ENCODE measurements around the gene FLT1.

The FLT1 gene

DNA sequence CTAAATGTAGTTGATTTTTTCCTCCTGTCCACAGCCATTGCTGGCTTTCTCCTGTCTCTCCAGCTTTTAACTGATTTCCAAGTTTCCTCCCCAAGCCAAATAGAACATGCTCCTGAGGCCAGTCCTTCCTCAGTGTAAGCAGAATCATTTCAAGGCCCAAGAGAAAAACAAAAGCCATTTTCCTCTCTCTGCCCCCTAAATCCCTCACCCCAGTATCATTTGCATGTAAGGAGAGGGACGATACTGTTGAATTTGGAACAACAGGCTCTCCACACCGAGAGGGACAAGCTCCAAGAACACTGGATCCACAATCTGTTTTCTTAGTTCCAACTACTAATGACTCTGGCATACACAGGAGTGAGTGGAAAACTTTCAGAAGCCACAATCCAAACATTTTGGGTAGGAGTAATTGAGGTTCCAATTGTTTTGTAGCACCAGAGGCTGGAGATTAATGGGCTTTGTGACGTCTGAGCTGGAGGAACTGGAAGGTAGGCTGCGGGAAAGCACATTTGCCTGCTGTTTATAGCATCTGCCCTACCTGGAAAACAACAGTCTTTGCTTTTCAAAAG lies 156.8 kb downstream of the FLT1 start:
- no peak for DNase-seq (ENCODE audit: extremely low spot score)
- no peak for TF ChIP-seq HDGF (IDR thresholded peaks at IDR 0.05; ENCODE audit: borderline replicate concordance)
- TF ChIP-seq PKNOX1 (IDR thresholded peaks at IDR 0.05): peak; percentile 30; the same call in 1 of the 2 replicates
- ChIA-PET POLR2A (interaction anchor here (0.7 to 1.0 kb wide), 2 partner anchors 65 to 159 kb away, joined by 4 read pairs; no protein-coding TSS in a partner anchor), CTCF (interaction anchor here (1.1 kb wide), 1 partner anchor 244 kb away, joined by 3 read pairs; no protein-coding TSS in a partner anchor)

DNA sequence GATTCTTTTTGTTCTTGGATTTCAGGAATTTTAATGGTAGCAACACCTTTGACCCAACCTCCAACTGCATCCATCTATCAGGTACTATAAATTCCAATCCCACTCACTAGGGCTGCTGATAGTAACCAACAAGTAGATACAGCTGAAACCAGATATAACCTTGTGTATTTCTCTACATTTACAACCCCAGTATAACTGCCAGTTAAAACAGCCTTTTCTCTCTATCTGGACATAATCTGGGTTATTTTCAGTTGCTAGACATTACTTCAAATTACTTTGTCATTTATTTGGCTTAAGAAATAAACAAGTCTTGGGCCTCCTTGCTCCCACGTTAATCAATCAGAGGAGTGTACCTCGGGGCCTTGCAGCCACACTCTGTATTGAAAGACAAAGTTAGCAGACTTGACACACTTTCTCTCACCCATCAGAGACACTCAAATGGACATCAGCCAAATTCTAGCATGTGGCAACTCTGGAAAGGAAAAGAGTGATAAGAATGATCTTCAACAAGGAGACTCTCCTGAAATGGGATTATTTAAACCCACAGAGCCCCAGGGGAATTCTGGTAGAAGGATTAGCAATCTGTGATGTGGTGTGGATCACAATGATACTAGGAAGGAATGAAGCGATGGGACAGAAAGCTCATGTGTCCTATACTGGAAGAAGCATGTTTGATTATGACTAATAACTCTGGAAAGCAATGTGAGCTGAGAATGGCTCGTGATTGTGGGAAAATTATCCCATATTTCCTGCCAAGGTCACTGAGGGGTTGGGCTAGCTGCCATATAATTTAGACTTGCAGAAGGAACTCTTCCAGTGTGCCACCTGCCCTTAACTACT lies 157.5 kb downstream of the FLT1 start:
- no peak for DNase-seq (ENCODE audit: extremely low spot score)
- CTCF ChIA-PET: interaction anchor here (1.1 kb wide), 1 partner anchor 245 kb away, joined by 3 read pairs; no protein-coding TSS in a partner anchor
- TF ChIP-seq FOXA1 (IDR thresholded peaks at IDR 0.05): no peak
- peak; percentile 90 for TF ChIP-seq PKNOX1 (IDR thresholded peaks at IDR 0.05)
- TF ChIP-seq HDGF (IDR thresholded peaks at IDR 0.05; ENCODE audit: borderline replicate concordance): no peak
- TF ChIP-seq CTBP1 (IDR thresholded peaks at IDR 0.05; ENCODE audit: borderline replicate concordance): peak; percentile 85
- no peak for TF ChIP-seq ARNT (IDR thresholded peaks at IDR 0.05)
- TF ChIP-seq ZNF384 (IDR thresholded peaks at IDR 0.05): peak; percentile 18; the same call in 1 of the 2 replicates
- TF ChIP-seq SUZ12 (IDR thresholded peaks at IDR 0.05): no peak
- POLR2A ChIA-PET: interaction anchor here (0.7 to 1.0 kb wide), 2 partner anchors 66 to 160 kb away, joined by 4 read pairs; no protein-coding TSS in a partner anchor

GRCh38 chr13:28336193-28336657 lies 158.7 kb downstream of the FLT1 start:
- ChIA-PET POLR2A (no interaction called here), CTCF (no interaction called here)
- TF ChIP-seq CTBP1 (IDR thresholded peaks at IDR 0.05; ENCODE audit: borderline replicate concordance) (peak; percentile 66; the same call in 1 of the 2 replicates), PKNOX1 (IDR thresholded peaks at IDR 0.05) (peak; percentile 54), FOXK2 (IDR thresholded peaks at IDR 0.05) (no peak)
- DNase-seq (ENCODE audit: extremely low spot score): peak; percentile 49

DNA sequence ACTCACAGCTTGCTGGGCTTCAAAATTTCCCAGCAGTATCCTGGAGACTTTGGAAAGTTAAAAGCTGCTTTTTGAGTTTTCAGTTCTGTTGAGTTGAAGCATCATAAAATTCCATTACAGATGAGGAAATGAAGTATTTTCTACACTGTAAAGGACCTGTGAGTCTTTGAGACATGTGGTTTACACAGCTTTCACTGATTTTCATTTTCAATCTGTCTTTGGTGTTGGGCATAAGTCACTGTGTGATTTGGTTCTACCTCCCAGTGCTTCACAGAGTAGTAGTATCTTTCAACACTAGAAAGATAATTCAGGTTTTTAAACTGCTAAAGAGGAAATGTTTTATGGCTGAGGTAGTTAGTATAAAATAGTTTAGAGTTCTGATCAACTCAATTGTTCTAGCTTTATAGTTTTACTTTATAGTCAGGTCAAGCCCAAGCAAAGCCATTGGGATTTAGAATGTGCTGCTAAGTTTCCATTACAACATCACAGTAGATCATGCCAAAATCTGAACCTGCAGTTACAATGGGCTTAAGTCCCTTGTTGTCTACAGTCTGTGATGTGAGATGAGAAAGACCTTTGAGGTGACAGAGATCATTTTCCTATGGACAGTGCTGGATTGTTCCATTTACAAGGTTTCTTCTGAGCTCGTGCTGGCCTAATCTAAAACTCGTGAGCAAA lies 161.6 kb downstream of the FLT1 start:
- POLR2A ChIA-PET: no interaction called here
- TF ChIP-seq L3MBTL2 (conservative IDR thresholded peaks at IDR 0.05): no peak
- TF ChIP-seq SP1 (IDR thresholded peaks at IDR 0.05): no peak
- no peak for TF ChIP-seq ARNT (IDR thresholded peaks at IDR 0.05)
- TF ChIP-seq FOXK2 (IDR thresholded peaks at IDR 0.05): no peak
- no peak for TF ChIP-seq FOXM1 (IDR thresholded peaks at IDR 0.05; ENCODE audit: borderline replicate concordance)
- TF ChIP-seq PKNOX1 (IDR thresholded peaks at IDR 0.05): no peak
- no peak for TF ChIP-seq FOXA1 (IDR thresholded peaks at IDR 0.05)
- TF ChIP-seq SUZ12 (IDR thresholded peaks at IDR 0.05): no peak
- TF ChIP-seq ZNF384 (IDR thresholded peaks at IDR 0.05): no peak
- no peak for TF ChIP-seq CTBP1 (IDR thresholded peaks at IDR 0.05; ENCODE audit: borderline replicate concordance)
- TF ChIP-seq TARDBP (IDR thresholded peaks at IDR 0.05): no peak
- no peak for TF ChIP-seq BHLHE40 (IDR thresholded peaks at IDR 0.05; ENCODE audit: borderline replicate concordance)
- TF ChIP-seq NFRKB (IDR thresholded peaks at IDR 0.05): no peak
- TF ChIP-seq LEF1 (IDR thresholded peaks at IDR 0.05; ENCODE audit: borderline replicate concordance): no peak
- TF ChIP-seq HDGF (IDR thresholded peaks at IDR 0.05; ENCODE audit: borderline replicate concordance): no peak
- TF ChIP-seq ELF4 (IDR thresholded peaks at IDR 0.05): no peak
- CTCF ChIA-PET: interaction anchor here (1.7 kb wide), 1 partner anchor 9 kb away, joined by 6 read pairs; no protein-coding TSS in a partner anchor
- DNase-seq (ENCODE audit: extremely low spot score): no peak

DNA sequence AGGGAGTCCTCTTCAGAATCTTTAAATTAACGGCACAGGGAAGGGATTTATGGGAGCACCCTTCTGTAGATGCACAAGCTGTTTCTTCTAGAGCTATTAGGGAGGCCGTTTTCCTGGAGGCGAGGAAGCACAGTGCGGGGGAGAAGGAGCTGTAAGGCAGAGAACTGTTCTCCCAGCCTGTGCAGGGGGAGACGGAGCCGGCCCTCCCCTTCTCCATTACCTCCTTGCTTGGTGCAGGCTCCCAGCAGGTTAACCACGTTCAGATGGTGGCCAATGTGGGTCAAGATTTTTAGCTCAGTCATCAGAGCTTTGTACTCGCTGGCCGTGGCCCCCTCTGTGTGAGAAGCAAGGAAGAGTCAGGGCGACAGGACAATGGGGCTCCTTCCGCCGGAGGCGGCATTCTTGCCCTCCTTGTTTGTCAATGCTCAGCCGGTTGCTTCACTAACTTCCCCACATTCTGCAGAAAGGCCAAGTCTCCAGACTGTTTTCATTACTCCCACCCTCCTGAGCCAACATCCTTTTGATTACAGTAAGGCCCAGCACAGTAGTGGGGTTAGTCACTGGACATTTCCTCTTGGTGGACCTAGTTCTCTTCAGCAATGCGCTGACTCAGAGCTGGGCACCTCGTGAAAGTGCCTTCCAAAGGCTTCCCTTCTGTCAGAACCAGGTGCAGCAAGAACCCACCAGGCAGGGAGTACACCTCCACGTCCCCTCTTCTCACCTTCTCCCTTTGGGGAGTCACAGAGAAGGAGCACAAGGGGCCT lies 165.4 kb downstream of the FLT1 start:
- ChIA-PET CTCF (no interaction called here), POLR2A (no interaction called here)
- no peak for TF ChIP-seq ELF4 (IDR thresholded peaks at IDR 0.05)
- TF ChIP-seq CTBP1 (IDR thresholded peaks at IDR 0.05; ENCODE audit: borderline replicate concordance): no peak
- TF ChIP-seq L3MBTL2 (conservative IDR thresholded peaks at IDR 0.05): no peak
- no peak for TF ChIP-seq ARNT (IDR thresholded peaks at IDR 0.05)
- TF ChIP-seq FOXM1 (IDR thresholded peaks at IDR 0.05; ENCODE audit: borderline replicate concordance): no peak
- TF ChIP-seq SUZ12 (IDR thresholded peaks at IDR 0.05): no peak
- TF ChIP-seq LEF1 (IDR thresholded peaks at IDR 0.05; ENCODE audit: borderline replicate concordance): no peak
- TF ChIP-seq NFRKB (IDR thresholded peaks at IDR 0.05): no peak
- no peak for TF ChIP-seq FOXK2 (IDR thresholded peaks at IDR 0.05)
- no peak for TF ChIP-seq TARDBP (IDR thresholded peaks at IDR 0.05)
- no peak for TF ChIP-seq FOXA1 (IDR thresholded peaks at IDR 0.05)
- no peak for TF ChIP-seq HDGF (IDR thresholded peaks at IDR 0.05; ENCODE audit: borderline replicate concordance)
- TF ChIP-seq ZNF384 (IDR thresholded peaks at IDR 0.05): no peak
- TF ChIP-seq SP1 (IDR thresholded peaks at IDR 0.05): no peak
- TF ChIP-seq PKNOX1 (IDR thresholded peaks at IDR 0.05): no peak
- no peak for TF ChIP-seq BHLHE40 (IDR thresholded peaks at IDR 0.05; ENCODE audit: borderline replicate concordance)
- DNase-seq (ENCODE audit: extremely low spot score): no peak
